Measurements from ENCODE around the gene ADARB2.
"Not testable (repeated sequence)": the region's sequence is repeated elsewhere in the genome, so short reads cannot be mapped to it uniquely, and the experiment has no call there.

Gene ADARB2

GRCh38 chr10:1414893-1415292 is 322.4 kb downstream of the ADARB2 start:
- DNase-seq = no peak

- not testable (repeated sequence) for DNase-seq
Measured at GRCh38 chr10:1414346-1414745, 323.0 kb downstream of the ADARB2 start.

DNA sequence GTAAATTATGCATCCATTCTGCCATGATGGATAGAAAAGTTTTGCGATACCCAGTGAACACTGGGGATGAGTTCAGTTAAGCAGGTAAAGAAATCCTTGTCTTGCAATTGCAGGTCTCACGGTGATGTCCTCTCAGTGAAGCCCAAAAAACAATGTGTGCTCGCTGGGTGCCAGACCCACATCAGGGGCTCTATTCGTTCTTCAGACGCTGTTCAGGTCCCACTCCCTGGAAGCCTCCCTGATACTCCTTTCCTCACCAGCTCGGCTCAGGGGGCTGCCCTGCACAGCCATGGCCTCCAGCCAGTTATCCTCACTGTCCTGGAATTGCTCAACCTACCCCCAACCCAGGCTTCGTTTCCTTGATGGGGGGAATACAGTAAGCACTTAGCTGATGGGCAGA is 323.5 kb downstream of the ADARB2 start:
- no peak for DNase-seq

DNA sequence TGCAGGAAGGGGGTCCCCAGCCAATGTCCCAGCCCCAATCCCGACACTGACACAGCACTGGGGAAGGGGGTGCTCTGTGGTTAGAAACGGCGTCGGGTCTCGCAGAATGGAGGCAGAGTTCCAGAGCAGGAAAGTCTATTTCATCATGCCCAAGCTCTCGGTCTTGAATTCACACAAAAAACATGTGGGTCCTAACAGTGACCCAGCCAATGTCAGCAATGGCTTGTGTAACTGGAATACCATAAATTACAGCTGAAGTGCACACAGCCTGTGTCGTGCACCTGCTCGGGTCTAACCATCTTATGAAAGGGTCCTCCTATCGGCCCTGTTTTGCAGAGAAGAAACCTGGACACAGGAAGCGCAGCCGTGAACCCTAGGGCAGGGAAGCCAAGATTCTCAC is 324.1 kb downstream of the ADARB2 start:
- no peak for DNase-seq

DNA sequence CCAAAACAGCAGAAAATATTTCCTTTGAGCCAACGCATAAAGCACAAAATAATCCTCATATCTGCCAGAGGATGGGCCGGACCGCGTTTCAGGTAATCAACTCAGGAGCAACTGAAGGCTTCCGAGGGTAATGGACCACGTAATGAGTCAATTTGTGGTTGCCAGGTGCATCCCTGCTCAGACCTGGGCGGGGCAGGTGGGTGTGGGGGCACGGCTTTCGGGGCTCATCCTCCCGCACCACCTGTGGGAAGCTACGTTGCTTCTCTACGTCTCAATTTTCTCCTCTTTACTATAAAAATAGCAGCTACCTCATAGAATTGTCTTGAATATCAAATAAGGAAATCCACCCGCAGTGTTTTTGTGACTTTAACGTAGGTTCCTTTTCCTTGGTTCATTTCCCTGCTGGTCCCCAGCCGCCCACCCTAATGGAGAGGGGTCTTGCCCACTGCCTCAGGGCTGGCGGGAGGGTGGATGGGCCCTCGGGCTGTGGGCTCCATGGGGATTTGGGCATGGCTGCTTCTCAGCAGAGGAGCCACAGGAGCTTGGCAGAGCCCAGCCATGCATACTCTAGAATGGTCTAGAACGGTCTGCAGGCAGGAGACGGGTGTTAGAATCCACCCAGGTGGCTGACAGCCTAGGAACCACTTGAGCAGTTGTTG is 324.7 kb downstream of the ADARB2 start:
- DNase-seq = no peak

- no peak for DNase-seq
Measured at GRCh38 chr10:1411956-1412355, 325.4 kb downstream of the ADARB2 start.

DNA sequence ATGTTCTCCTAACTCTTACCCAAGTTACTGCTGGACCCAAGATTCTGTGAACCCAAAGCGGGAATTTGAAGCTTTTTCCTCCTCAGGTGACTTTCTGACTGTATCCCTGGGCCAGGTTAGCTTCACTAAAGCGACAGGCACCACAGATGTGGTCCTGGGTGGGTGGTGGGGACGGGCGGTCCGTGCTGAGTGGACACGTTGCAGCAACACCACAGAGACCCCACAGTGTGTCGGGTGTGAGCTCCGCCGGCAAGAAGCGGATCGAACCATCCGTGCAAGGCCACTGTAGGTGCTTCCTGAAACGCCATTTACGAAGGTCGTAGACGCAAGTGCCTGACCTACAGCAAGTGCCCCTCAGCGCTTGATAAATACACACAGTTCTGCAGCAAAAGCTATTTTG is 325.9 kb downstream of the ADARB2 start:
- no peak for DNase-seq

- no peak for DNase-seq
Measured at GRCh38 chr10:1410469-1411395, 326.6 kb downstream of the ADARB2 start.

GRCh38 chr10:1410032-1410431 is 327.3 kb downstream of the ADARB2 start:
- DNase-seq = no peak

DNA sequence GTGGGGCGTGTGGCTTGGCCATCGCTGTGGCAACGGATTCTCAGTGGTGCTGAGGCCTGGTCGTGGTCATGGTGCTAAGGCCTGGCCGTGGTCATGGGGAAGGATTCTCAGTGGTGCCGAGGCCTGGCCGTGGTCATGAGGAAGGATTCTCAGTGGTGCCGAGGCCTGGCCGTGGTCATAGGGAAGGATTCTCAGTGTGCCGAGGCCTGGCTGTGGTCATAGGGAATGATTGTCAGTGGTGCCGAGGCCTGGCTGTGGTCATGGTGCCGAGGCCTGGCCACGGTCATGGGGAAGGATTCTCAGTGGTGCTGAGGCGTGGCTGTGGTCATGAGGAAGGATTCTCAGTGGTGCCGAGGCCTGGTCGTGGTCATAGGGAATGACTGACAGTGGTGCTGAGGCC is 327.9 kb downstream of the ADARB2 start:
- DNase-seq = no peak

DNA sequence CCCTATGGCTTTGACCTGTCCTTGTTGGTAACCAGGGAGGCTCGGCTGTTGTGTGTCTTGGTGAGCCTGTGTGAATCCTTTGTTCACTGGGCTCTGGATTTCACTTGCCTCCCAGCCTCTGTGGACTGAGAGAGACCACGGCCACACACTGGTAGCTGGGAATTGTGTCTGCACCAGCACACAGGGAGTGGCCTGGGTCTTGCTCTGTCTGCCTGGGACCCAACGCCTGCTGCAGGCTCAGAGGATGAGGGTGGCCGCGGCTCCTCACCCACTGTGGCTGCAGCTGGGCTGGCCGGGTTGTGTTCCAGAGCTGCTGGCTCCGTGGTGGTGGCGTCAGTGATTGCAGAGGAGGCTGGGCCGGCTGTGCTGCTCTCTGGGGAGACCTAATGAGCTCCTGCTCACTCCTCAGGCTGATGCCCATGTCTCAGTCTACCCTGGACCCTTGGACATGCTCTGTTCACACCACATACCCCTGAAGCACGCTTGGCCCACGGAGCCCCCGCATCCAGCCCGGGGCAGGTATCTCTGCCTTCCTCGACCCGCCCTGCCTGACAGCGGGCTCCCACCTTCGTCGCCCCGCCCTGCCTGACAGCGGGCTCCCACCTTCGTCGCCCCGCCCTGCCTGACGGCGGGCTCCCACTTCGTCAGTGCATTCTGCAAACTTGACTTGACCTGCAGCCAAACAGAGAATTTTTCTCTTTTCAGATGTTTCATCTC is 328.5 kb downstream of the ADARB2 start:
- DNase-seq = no peak

GRCh38 chr10:1406967-1407945 is 330.1 kb downstream of the ADARB2 start:
- DNase-seq = no peak

- no peak for DNase-seq
Measured at GRCh38 chr10:1406132-1406966, 331.0 kb downstream of the ADARB2 start.

DNA sequence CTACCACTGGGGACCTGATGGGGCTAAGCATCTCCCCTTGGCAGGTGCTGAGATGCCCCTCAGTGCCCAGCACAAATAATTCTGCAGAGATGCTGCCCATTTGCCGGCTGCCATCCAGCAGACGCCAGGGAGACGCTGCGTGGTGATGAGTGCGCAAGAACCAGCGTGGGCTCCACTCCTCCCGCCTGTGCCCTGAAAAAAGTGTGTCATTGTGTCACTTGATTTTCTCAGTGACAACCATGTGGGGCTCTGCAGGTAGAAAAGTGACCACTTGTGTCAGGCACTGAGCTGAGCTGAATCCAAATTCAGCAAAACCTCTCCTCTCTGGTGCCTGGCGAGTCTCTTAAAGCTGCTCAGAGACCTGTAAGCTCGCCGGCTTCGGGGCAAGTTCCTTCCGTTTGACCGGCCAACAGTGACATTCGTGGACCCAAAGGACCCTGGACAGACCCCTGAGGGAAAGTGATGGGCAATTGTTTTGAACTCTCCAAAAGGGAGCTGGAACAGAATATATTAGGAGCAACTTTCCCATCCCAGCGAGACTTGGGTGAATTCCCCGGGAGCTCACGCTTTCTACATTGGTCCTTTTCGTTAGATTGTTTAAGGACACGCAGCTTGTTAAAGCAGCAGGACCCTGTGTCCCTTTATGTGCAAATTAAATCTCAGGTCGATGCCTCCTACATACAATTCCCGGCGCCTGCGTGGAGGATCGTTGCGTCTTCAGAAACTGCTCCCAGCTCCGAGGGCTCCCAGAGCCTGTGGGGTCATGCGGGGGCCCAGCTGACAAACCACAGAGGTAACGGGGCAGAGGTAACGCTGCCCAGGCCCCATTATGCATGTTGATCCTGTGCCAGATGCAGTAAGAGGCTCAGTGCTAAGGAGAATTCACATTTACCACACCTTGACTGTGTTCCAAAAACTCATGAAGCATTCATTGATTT is 332.7 kb downstream of the ADARB2 start:
- no peak for DNase-seq

- no peak for DNase-seq
Measured at GRCh38 chr10:1403508-1404322, 333.6 kb downstream of the ADARB2 start.

DNA sequence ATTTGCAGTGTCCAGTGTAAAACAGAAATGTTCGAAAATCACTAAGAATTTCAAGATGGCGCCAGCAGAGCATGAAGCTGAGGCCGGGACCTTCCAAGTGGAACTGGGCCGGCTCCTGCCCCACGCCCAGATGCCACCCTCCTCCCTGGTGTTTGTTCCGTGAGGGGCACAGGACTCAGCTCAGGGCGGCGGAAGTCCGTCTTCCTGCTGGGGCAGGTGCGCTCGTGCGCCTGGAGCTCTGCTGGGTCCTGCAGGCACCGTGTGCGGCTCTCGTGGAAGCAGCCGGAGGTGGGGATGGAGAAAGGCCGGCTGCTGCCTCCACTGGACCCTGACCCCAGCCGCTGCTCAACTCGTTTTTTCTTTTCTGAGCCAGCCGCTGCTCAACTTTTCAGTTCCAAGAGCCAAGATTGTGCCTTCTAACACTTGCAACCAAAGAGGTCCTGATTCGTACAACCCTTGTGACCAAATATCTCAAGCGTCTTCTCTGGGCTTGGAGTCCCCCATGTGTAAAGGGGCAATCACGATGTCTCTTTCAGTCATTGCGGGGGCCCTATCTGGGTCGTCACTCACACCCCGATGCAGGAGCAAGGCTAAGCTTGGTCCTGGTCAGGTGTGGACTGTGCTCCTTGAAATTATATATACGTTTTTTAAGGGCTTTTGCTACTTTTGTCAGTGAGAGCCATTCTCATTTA is 334.4 kb downstream of the ADARB2 start:
- DNase-seq = no peak

DNA sequence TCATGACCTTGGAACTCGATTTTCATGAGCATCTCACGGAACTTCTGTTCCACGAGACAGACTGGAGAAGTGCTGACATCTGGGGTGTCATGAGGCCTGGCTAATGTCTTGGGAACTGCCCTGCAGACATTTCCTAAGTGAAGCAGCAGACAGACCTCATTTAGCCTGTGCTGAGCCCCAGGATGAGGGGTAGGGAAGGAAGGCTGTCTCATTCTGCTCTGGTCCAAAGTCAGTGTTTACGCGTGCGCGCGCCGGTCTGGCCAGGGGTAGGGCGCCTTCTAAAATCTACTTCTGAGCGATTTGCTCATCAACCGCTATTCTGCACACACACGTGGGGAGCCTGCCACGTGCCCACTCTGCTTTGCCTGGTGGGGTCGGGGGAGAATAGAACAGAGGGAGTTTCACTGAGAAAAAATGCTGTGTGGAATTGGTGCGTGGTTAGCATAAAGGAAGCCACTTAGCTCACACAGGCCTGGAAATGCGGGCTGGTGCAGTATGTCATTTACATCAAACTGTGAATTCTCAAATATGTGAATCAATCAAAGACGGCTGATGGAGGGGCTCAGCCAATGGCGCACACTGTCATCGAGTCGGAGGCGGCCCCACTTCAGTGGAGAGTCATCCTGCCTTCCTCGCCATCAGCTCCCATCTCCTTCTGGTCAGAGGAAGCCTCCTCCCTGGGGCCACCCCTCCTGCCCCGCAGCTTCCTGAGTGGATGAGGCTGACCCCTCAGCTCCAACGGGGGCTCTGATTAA is 335.1 kb downstream of the ADARB2 start:
- no peak for DNase-seq

All from activated CD4-positive, alpha-beta T cell treated with anti-CD3 and anti-CD28 coated beads for 48 hours (primary cell).